ENCODE data around the gene GMNC.

The GMNC gene

GRCh38 chr3:190849607-190850006 is 12.9 kb downstream of the GMNC start:
- DNase-seq (ENCODE audit: low spot score) = no peak

GRCh38 chr3:190848870-190849269 is 13.6 kb downstream of the GMNC start:
- DNase-seq (ENCODE audit: low spot score) = no peak

DNA sequence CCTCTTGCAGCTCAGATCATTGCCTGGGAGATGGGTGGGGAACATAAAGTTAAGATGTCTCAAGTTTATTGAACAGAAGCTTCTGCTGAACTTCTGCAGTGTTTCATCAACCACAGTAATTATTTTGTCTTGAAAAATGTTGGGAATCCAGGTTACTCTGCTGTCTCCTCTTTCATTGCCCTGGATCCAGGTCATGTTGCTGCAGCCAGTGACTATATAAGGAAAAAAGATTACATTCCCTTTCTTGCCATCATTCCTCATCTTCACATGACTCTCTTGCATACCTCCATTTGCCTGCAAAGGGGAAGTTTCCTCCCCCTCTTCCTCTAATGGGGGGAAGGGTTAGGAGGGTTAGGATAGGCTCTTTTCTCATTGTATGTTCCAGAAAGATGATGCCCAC is 15.1 kb downstream of the GMNC start:
- no peak for DNase-seq (ENCODE audit: low spot score)

DNA sequence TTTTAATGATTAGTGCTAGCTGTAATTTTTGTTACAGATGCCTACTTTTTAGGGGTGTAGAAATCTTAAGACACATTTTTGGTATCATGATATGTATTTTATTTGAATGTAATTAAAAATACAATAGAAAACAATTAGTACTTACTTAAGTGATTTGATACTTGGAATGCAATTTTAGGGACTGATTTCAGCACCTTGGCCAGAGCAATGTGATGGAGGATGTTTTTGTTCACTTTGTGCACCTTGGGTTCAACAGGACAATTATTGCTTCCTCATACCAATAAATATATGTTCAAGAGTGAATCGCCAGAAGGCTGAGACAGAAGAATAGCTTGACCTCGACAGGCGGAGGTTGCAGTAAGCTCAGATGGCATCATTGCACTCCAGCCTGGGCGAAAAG is 22.3 kb downstream of the GMNC start:
- DNase-seq (ENCODE audit: low spot score) = no peak

- DNase-seq (ENCODE audit: low spot score) = no peak
Observed at GRCh38 chr3:190831225-190831624, 31.3 kb downstream of the GMNC start.

GRCh38 chr3:190830031-190830430 is 32.5 kb downstream of the GMNC start:
- DNase-seq (ENCODE audit: low spot score) = no peak

DNA sequence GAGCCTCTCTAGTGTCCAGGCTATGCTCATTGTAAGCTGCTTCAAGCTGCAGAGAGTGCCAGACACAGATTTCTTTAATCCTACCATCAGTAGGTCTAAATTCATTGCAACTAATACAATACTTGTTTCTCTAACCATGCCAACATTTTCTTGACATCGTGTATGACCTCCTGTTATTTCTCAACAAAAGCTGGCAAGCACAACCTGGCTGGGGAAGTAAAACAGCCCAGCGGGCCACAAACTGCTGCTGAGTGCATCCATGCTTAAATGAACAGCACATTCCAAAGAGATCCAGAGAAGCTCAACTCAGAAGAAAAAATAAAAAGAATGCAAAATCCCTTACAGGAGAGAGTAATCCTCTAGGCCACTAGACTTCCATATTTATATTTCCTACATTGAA is 36.5 kb downstream of the GMNC start:
- DNase-seq (ENCODE audit: low spot score) = no peak

GRCh38 chr3:190825386-190826016 is 37.0 kb downstream of the GMNC start:
- no peak for DNase-seq (ENCODE audit: low spot score)

DNA sequence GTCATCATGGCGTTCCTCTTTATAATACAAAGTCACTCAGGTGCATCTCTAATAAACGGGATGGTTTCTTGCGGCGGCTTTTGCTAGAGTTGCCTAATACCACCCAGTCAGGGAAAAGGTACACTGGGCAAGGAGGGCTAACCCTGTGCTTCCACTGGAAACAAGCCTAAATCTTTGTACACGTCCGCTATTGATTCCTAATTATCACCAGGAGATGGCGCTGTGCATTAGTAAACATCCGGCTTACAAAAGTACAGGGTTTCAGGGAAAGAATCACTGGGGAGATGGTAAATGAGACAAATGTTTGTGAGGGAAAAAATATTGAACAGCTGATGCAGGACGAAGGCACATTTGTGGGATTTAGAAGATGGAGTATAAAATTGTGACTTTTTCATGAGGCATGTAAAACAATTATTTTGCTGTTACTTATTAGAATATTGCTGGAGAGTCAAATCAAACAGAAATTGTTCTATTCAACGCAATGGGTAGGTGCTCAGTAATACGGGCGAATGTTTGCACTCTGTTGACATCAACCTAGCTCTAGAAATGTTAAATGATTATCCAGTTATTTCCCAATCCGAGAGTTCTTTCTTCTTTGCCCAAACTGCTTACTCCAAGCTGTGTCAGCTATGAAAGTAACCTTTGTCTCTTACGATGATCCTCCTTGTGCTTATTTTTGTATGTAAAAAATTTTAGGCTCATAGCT is 50.6 kb downstream of the GMNC start:
- DNase-seq (ENCODE audit: low spot score) = peak; percentile 8

DNA sequence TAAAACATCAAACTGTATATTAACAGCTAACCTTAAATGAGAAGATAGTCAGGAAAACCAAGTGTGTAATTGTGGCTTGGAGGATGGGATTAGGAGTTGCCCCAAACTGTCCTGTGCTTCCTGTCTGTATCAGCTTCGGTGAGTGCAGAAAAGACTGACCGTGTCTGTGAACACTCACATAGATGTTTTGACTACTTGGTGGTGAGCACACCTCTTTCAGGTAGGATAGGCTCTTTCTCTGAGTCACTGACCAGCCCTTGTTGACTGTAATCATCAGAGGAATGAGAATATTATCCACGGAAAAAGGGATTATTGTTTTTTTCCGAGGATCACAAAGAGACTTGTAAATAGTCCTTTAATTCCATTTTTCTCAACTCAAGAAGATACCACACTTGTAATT is 51.5 kb downstream of the GMNC start:
- DNase-seq (ENCODE audit: low spot score) = no peak

GRCh38 chr3:190809351-190809750 is 53.1 kb downstream of the GMNC start:
- no peak for DNase-seq (ENCODE audit: low spot score)

- DNase-seq (ENCODE audit: low spot score) = no peak
Observed at GRCh38 chr3:190807719-190808375, 54.6 kb downstream of the GMNC start.

Data from AG08395 (cell line).